HFF-Myc (cell line): ENCODE data around the gene CXCR6.

Experiments used
- DNase-seq: peaks from one replicate; pipeline ENCODE4 v3.0.0-alpha.2; 2011; ENCODE audit warnings: low read depth; ENCODE audit errors: extremely low read depth
- H3K4me3 ChIP-seq: replicated peaks from 2 replicates; pipeline ENCODE4 v1.5.1; 2011; ENCODE audit warnings: low read depth, mild to moderate bottlenecking, control low read depth, low read length
- TF ChIP-seq, protein P1 (sequence below): IDR thresholded peaks from 2 replicates; pipeline ENCODE4 v1.5.1; 2012; ENCODE audit warnings: mild to moderate bottlenecking, low read depth, low read length, control low read depth; ENCODE audit errors: missing control alignments

CXCR6 gene

GRCh38 chr3:45966371-45966791, 23.1 kb downstream of the CXCR6 start:
- TF ChIP-seq, protein P1, sequence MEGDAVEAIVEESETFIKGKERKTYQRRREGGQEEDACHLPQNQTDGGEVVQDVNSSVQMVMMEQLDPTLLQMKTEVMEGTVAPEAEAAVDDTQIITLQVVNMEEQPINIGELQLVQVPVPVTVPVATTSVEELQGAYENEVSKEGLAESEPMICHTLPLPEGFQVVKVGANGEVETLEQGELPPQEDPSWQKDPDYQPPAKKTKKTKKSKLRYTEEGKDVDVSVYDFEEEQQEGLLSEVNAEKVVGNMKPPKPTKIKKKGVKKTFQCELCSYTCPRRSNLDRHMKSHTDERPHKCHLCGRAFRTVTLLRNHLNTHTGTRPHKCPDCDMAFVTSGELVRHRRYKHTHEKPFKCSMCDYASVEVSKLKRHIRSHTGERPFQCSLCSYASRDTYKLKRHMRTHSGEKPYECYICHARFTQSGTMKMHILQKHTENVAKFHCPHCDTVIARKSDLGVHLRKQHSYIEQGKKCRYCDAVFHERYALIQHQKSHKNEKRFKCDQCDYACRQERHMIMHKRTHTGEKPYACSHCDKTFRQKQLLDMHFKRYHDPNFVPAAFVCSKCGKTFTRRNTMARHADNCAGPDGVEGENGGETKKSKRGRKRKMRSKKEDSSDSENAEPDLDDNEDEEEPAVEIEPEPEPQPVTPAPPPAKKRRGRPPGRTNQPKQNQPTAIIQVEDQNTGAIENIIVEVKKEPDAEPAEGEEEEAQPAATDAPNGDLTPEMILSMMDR: no peak
- DNase-seq: no peak
- H3K4me3 ChIP-seq: no peak overlapping the region

- TF ChIP-seq, protein P1: no peak
- H3K4me3 ChIP-seq: no peak overlapping the region
- DNase-seq: no peak
These were observed 23.8 kb downstream of the CXCR6 start for GRCh38 chr3:45966950-45967640.

- H3K4me3 ChIP-seq: no peak overlapping the region
- DNase-seq: no peak
- TF ChIP-seq, protein P1: no peak
These were observed 24.5 kb downstream of the CXCR6 start for GRCh38 chr3:45967724-45968123.

DNA sequence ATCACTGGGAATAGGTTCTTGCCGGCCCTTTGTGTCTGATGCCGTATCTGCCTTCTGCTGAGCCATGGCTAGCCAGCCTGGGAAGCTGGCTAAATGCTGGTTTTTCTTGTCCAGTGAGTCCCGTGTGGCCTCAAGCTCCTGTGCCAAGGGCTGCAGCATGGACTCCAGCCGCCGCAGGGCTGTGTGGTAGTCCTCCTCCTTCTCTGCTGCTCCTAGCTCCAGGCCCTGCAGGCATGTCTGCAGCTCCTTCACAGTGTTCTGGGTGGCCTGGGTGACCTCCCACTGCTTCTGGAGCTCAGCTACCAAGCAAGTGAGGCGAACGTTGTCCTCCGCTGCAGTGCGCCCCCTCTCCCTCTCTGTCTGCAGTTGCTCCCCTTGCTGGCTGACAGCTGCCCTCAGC, 24.9 kb downstream of the CXCR6 start:
- TF ChIP-seq, protein P1: no peak
- no peak overlapping the region for H3K4me3 ChIP-seq
- DNase-seq: no peak

DNA sequence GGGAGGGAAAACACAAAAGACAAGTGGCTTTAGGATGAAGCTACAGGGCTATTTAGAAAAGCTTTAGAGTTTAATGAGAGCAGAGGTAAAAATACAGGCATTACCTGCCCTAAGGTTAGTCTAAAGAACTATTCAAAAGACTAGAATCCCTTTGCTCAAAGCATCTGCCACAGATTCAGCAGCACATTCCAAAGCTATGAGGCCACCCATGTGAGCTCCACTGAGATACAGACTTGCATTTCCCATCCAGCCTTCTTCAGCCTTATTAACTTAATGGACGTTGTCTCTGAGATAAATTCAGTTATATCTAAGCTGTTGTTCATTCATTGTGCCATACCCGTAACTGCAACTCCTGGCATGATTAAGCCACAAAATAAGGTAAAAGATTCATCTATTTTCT, 25.4 kb downstream of the CXCR6 start:
- TF ChIP-seq, protein P1: no peak
- DNase-seq: no peak
- no peak overlapping the region for H3K4me3 ChIP-seq

DNA sequence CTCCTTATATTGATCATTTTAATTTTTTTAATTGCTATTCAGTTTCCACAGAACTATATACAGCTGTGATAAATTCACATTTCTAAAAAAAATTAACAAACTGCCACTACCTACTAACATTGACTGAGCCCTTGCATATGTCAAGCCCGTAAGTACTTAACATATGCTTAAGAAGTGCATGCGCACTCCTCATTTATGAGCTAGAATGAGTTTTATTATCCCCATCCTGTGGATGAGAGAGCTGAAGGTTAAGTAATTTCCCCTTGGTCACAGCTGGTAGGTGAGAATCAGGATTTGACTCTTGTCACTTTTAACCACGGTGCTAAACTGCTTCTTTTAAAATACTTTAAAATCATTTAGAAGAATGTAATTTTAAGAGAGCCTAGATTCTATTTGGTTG, 25.9 kb downstream of the CXCR6 start:
- TF ChIP-seq, protein P1: no peak
- no peak overlapping the region for H3K4me3 ChIP-seq

DNA sequence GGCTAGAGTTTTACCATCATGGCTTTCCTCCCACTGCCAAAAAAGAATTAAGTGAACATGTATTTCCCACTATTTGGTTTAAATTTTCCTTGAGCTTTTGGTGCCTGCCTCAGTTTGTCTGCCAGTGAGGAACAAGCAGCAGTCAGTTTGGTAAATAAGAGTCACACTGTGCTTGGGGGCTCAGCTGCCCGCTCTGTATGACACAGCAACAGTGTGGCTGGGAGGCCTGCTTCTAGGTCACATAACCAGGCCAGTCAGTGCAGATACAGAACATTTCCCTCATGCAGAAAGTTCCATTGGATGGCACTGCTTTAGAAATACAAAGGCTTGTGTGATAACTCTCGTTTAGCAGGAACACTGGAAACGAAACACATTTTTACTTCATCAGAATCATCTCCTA, 26.7 kb downstream of the CXCR6 start:
- no peak overlapping the region for H3K4me3 ChIP-seq
- no peak for DNase-seq
- TF ChIP-seq, protein P1: no peak

More for the DNA sequence above, 25.9 kb downstream of the CXCR6 start:
- no peak for DNase-seq
